ENCODE measurements around the gene FNDC3B.

The FNDC3B gene

GRCh38 chr3:172057624-172058327 is 18.4 kb downstream of the FNDC3B start:
- no peak overlapping the region for H3K27ac ChIP-seq (ENCODE audit: insufficient read depth in 1 of 2, low read depth in 1 of 2, low read length in 2 of 2, poor library complexity in 1 of 2, severe bottlenecking in 2 of 2)
- 78% methylated on average over 2 of the region's 3 CpGs for WGBS (ENCODE audit: insufficient coverage)
- no peak overlapping the region for H3K4me3 ChIP-seq (ENCODE audit: control insufficient read depth in 1 of 7, extremely low read depth in 1 of 7, insufficient read depth in 4 of 7, low read depth in 2 of 7, low read length in 6 of 7)
- H3K9me3 ChIP-seq (ENCODE audit: control extremely low read depth in 1 of 5, control insufficient read depth in 4 of 5, insufficient read depth in 2 of 5, low read depth in 1 of 5, low read length in 4 of 5) = no peaks in the 10 kb centered on the region
- peaks cover 0 to 26% (median 2%) of the 10 kb centered on the region in 4 experiments for H3K36me3 ChIP-seq (ENCODE audit: control insufficient read depth in 4 of 4, insufficient read depth in 4 of 4, low read length in 3 of 4)
- H3K27me3 ChIP-seq (replicated peaks in 2 of 5; ENCODE audit: control insufficient read depth in 4 of 5, insufficient read depth in 5 of 5, low read length in 4 of 5) = no peaks in the 10 kb centered on the region
- peaks cover 8 to 52% (median 12%) of the 10 kb centered on the region in 4 experiments for H3K4me1 ChIP-seq (ENCODE audit: control extremely low read depth in 1 of 4, control insufficient read depth in 4 of 4, insufficient read depth in 4 of 4, low read length in 3 of 4)
- ChIA-PET POLR2A (interaction anchor here (1.1 kb wide), 1 partner anchor 19 kb away, joined by 3 read pairs; the partner anchor contains the start of gene FNDC3B), CTCF (interaction anchor here (0.8 to 1.0 kb wide), 2 partner anchors 12 to 23 kb away, joined by 4 read pairs; no protein-coding TSS in a partner anchor)
- no peak for DNase-seq

GRCh38 chr3:172059532-172059931 is 20.2 kb downstream of the FNDC3B start:
- CTCF ChIA-PET = no interaction called here

GRCh38 chr3:172060234-172060633 is 20.9 kb downstream of the FNDC3B start:
- Histone ChIP-seq H3K9me3 (ENCODE audit: control extremely low read depth in 1 of 5, control insufficient read depth in 4 of 5, insufficient read depth in 2 of 5, low read depth in 1 of 5, low read length in 4 of 5) (no peaks in the 10 kb centered on the region), H3K4me3 (ENCODE audit: control insufficient read depth in 1 of 7, extremely low read depth in 1 of 7, insufficient read depth in 4 of 7, low read depth in 2 of 7, low read length in 6 of 7) (no peak overlapping the region), H3K27ac (ENCODE audit: insufficient read depth in 1 of 2, low read depth in 1 of 2, low read length in 2 of 2, poor library complexity in 1 of 2, severe bottlenecking in 2 of 2) (no peak overlapping the region), H3K27me3 (replicated peaks in 2 of 5; ENCODE audit: control insufficient read depth in 4 of 5, insufficient read depth in 5 of 5, low read length in 4 of 5) (no peaks in the 10 kb centered on the region), H3K36me3 (ENCODE audit: control insufficient read depth in 4 of 4, insufficient read depth in 4 of 4, low read length in 3 of 4) (peaks cover 0 to 25% (median 4%) of the 10 kb centered on the region in 4 experiments), H3K4me1 (ENCODE audit: control extremely low read depth in 1 of 4, control insufficient read depth in 4 of 4, insufficient read depth in 4 of 4, low read length in 3 of 4) (peaks cover 9 to 51% (median 13%) of the 10 kb centered on the region in 4 experiments)
- no peak for DNase-seq
- ChIA-PET POLR2A (no interaction called here), CTCF (no interaction called here)
- no CpG with 5 or more reads among the region's 1 CpG for WGBS (ENCODE audit: insufficient coverage)

More at GRCh38 chr3:172059532-172059931, 20.2 kb downstream of the FNDC3B start:
- H3K4me1 ChIP-seq (ENCODE audit: control extremely low read depth in 1 of 4, control insufficient read depth in 4 of 4, insufficient read depth in 4 of 4, low read length in 3 of 4) = peaks cover 8 to 53% (median 12%) of the 10 kb centered on the region in 4 experiments
- DNase-seq = no peak
- H3K9me3 ChIP-seq (ENCODE audit: control extremely low read depth in 1 of 5, control insufficient read depth in 4 of 5, insufficient read depth in 2 of 5, low read depth in 1 of 5, low read length in 4 of 5) = no peaks in the 10 kb centered on the region
- no peak overlapping the region for H3K27ac ChIP-seq (ENCODE audit: insufficient read depth in 1 of 2, low read depth in 1 of 2, low read length in 2 of 2, poor library complexity in 1 of 2, severe bottlenecking in 2 of 2)
- WGBS (ENCODE audit: insufficient coverage) = 83% methylated on average over 1 of the region's 3 CpGs
- peaks cover 0 to 24% (median 4%) of the 10 kb centered on the region in 4 experiments for H3K36me3 ChIP-seq (ENCODE audit: control insufficient read depth in 4 of 4, insufficient read depth in 4 of 4, low read length in 3 of 4)
- POLR2A ChIA-PET = no interaction called here
- no peak overlapping the region for H3K4me3 ChIP-seq (ENCODE audit: control insufficient read depth in 1 of 7, extremely low read depth in 1 of 7, insufficient read depth in 4 of 7, low read depth in 2 of 7, low read length in 6 of 7)
- H3K27me3 ChIP-seq (replicated peaks in 2 of 5; ENCODE audit: control insufficient read depth in 4 of 5, insufficient read depth in 5 of 5, low read length in 4 of 5) = no peaks in the 10 kb centered on the region

- H3K9me3 ChIP-seq (ENCODE audit: control extremely low read depth in 1 of 5, control insufficient read depth in 4 of 5, insufficient read depth in 2 of 5, low read depth in 1 of 5, low read length in 4 of 5) = no peaks in the 10 kb centered on the region
- peaks cover 0 to 32% (median 4%) of the 10 kb centered on the region in 4 experiments for H3K36me3 ChIP-seq (ENCODE audit: control insufficient read depth in 4 of 4, insufficient read depth in 4 of 4, low read length in 3 of 4)
- peaks cover 12 to 58% (median 24%) of the 10 kb centered on the region in 4 experiments for H3K4me1 ChIP-seq (ENCODE audit: control extremely low read depth in 1 of 4, control insufficient read depth in 4 of 4, insufficient read depth in 4 of 4, low read length in 3 of 4)
- POLR2A ChIA-PET = no interaction called here
- WGBS (ENCODE audit: insufficient coverage) = 13% methylated on average over 2 of the region's 4 CpGs
- H3K4me3 ChIP-seq (ENCODE audit: control insufficient read depth in 1 of 7, extremely low read depth in 1 of 7, insufficient read depth in 4 of 7, low read depth in 2 of 7, low read length in 6 of 7) = peak overlapping the region in 6 of 7 experiments; percentile 13 to 75 (median 42)
- H3K27me3 ChIP-seq (replicated peaks in 2 of 5; ENCODE audit: control insufficient read depth in 4 of 5, insufficient read depth in 5 of 5, low read length in 4 of 5) = no peaks in the 10 kb centered on the region
- CTCF ChIA-PET = no interaction called here
- H3K27ac ChIP-seq (ENCODE audit: insufficient read depth in 1 of 2, low read depth in 1 of 2, low read length in 2 of 2, poor library complexity in 1 of 2, severe bottlenecking in 2 of 2) = no peak overlapping the region
- peak; percentile 39 to 82 (median 78) for DNase-seq
These were observed 22.4 kb downstream of the FNDC3B start for GRCh38 chr3:172061724-172062184.

GRCh38 chr3:172062761-172063160 is 23.4 kb downstream of the FNDC3B start:
- Histone ChIP-seq H3K27ac (ENCODE audit: insufficient read depth in 1 of 2, low read depth in 1 of 2, low read length in 2 of 2, poor library complexity in 1 of 2, severe bottlenecking in 2 of 2) (no peak overlapping the region), H3K36me3 (ENCODE audit: control insufficient read depth in 4 of 4, insufficient read depth in 4 of 4, low read length in 3 of 4) (peaks cover 0 to 29% (median 4%) of the 10 kb centered on the region in 4 experiments), H3K4me1 (ENCODE audit: control extremely low read depth in 1 of 4, control insufficient read depth in 4 of 4, insufficient read depth in 4 of 4, low read length in 3 of 4) (peaks cover 12 to 56% (median 26%) of the 10 kb centered on the region in 4 experiments), H3K4me3 (ENCODE audit: control insufficient read depth in 1 of 7, extremely low read depth in 1 of 7, insufficient read depth in 4 of 7, low read depth in 2 of 7, low read length in 6 of 7) (no peak overlapping the region), H3K9me3 (ENCODE audit: control extremely low read depth in 1 of 5, control insufficient read depth in 4 of 5, insufficient read depth in 2 of 5, low read depth in 1 of 5, low read length in 4 of 5) (no peaks in the 10 kb centered on the region), H3K27me3 (replicated peaks in 2 of 5; ENCODE audit: control insufficient read depth in 4 of 5, insufficient read depth in 5 of 5, low read length in 4 of 5) (no peaks in the 10 kb centered on the region)
- ChIA-PET POLR2A (no interaction called here), CTCF (no interaction called here)
- 100% methylated on average over 2 of the region's 3 CpGs for WGBS (ENCODE audit: insufficient coverage)
- no peak for DNase-seq

GRCh38 chr3:172063456-172064432 is 24.4 kb downstream of the FNDC3B start:
- ChIA-PET CTCF (no interaction called here), POLR2A (no interaction called here)
- no peak for DNase-seq
- no peak overlapping the region for H3K27ac ChIP-seq (ENCODE audit: insufficient read depth in 1 of 2, low read depth in 1 of 2, low read length in 2 of 2, poor library complexity in 1 of 2, severe bottlenecking in 2 of 2)
- H3K9me3 ChIP-seq (ENCODE audit: control extremely low read depth in 1 of 5, control insufficient read depth in 4 of 5, insufficient read depth in 2 of 5, low read depth in 1 of 5, low read length in 4 of 5) = no peaks in the 10 kb centered on the region
- no peaks in the 10 kb centered on the region for H3K27me3 ChIP-seq (replicated peaks in 2 of 5; ENCODE audit: control insufficient read depth in 4 of 5, insufficient read depth in 5 of 5, low read length in 4 of 5)
- H3K4me1 ChIP-seq (ENCODE audit: control extremely low read depth in 1 of 4, control insufficient read depth in 4 of 4, insufficient read depth in 4 of 4, low read length in 3 of 4) = peaks cover 12 to 53% (median 26%) of the 10 kb centered on the region in 4 experiments
- peaks cover 0 to 32% (median 3%) of the 10 kb centered on the region in 4 experiments for H3K36me3 ChIP-seq (ENCODE audit: control insufficient read depth in 4 of 4, insufficient read depth in 4 of 4, low read length in 3 of 4)
- no peak overlapping the region for H3K4me3 ChIP-seq (ENCODE audit: control insufficient read depth in 1 of 7, extremely low read depth in 1 of 7, insufficient read depth in 4 of 7, low read depth in 2 of 7, low read length in 6 of 7)
- 100% methylated on average over 3 of the region's 7 CpGs for WGBS (ENCODE audit: insufficient coverage)
